ENCODE results near the gene CFAP97. TPM values are rescaled to one million over a fixed set of nuclear protein-coding genes. Genes with fewer than 3 reads are reported as not detected.

CFAP97 gene
- total and polyA plus RNA-seq, 8 donors: 4.8 to 39.8 (median 14.9) TPM

- Histone ChIP-seq H3K27me3 (peaks cover 0 to 7% (median 0%) of the 10 kb centered on the region in 3 donors), H3K4me1 (peaks cover 9 to 20% (median 17%) of the 10 kb centered on the region in 4 donors), H3K4me3 (no peak overlapping the region), H3K36me3 (no peaks in the 10 kb centered on the region), H3K9me3 (no peaks in the 10 kb centered on the region), H3K27ac (no peak overlapping the region)
- no peak for DNase-seq
- WGBS, 5 donors: 71 to 82% (median 74%) methylated on average over 6 of the region's 6 CpGs
- intact Hi-C loops (cut with DNase I; ENCODE audit: low total_unique reads): loop anchor here (10.0 kb wide), 1 partner anchor 105 kb away; no protein-coding TSS in a partner anchor
- TF ChIP-seq POLR2A (IDR thresholded peaks at IDR 0.05): no peak
- no peak for TF ChIP-seq POLR2AphosphoS5 (IDR thresholded peaks at IDR 0.05)
- TF ChIP-seq EP300 (IDR thresholded peaks at IDR 0.05): no peak
- TF ChIP-seq CTCF (IDR thresholded peaks at IDR 0.05): no peak
Measured at GRCh38 chr4:185139736-185140135, 64.1 kb downstream of the CFAP97 start.

- 55 to 79% (median 72%) methylated on average over 10 of the region's 10 CpGs for WGBS, 5 donors
- no peak for DNase-seq
- intact Hi-C loops (cut with DNase I; ENCODE audit: low total_unique reads): loop anchor here (10.0 kb wide), 1 partner anchor 103 kb away; no protein-coding TSS in a partner anchor
- TF ChIP-seq CTCF (IDR thresholded peaks at IDR 0.05) (no peak), POLR2AphosphoS5 (IDR thresholded peaks at IDR 0.05) (no peak), POLR2A (IDR thresholded peaks at IDR 0.05) (no peak), EP300 (IDR thresholded peaks at IDR 0.05) (no peak)
- no peaks in the 10 kb centered on the region for H3K9me3 ChIP-seq
- H3K27me3 ChIP-seq: peaks cover 0 to 6% (median 0%) of the 10 kb centered on the region in 3 donors
- H3K36me3 ChIP-seq: no peaks in the 10 kb centered on the region
- no peak overlapping the region for H3K4me3 ChIP-seq
- H3K27ac ChIP-seq: no peak overlapping the region
- peaks cover 8 to 14% (median 9%) of the 10 kb centered on the region in 4 donors for H3K4me1 ChIP-seq
Measured at GRCh38 chr4:185138161-185138560, 65.6 kb downstream of the CFAP97 start.

GRCh38 chr4:185137233-185137925, 66.4 kb downstream of the CFAP97 start:
- Histone ChIP-seq H3K4me3 (no peak overlapping the region), H3K27me3 (no peaks in the 10 kb centered on the region), H3K9me3 (no peaks in the 10 kb centered on the region), H3K27ac (no peak overlapping the region), H3K4me1 (peaks cover 1 to 12% (median 3%) of the 10 kb centered on the region in 4 donors), H3K36me3 (no peaks in the 10 kb centered on the region)
- intact Hi-C loops (cut with DNase I; ENCODE audit: low total_unique reads): loop anchor here (10.0 kb wide), 1 partner anchor 103 kb away; no protein-coding TSS in a partner anchor
- 80 to 88% (median 85%) methylated on average over 24 of the region's 24 CpGs for WGBS, 5 donors
- DNase-seq: no peak
- TF ChIP-seq POLR2AphosphoS5 (IDR thresholded peaks at IDR 0.05): no peak
- no peak for TF ChIP-seq POLR2A (IDR thresholded peaks at IDR 0.05)
- no peak for TF ChIP-seq EP300 (IDR thresholded peaks at IDR 0.05)
- no peak for TF ChIP-seq CTCF (IDR thresholded peaks at IDR 0.05)

GRCh38 chr4:185134307-185134869, 69.4 kb downstream of the CFAP97 start:
- TF ChIP-seq CTCF (IDR thresholded peaks at IDR 0.05) (peak in 4 of 7 experiments; percentile 40 to 73 (median 70)), POLR2AphosphoS5 (IDR thresholded peaks at IDR 0.05) (no peak)
- Histone ChIP-seq H3K9me3 (no peaks in the 10 kb centered on the region), H3K4me3 (no peak overlapping the region), H3K36me3 (no peaks in the 10 kb centered on the region), H3K4me1 (peaks cover 0 to 7% (median 0%) of the 10 kb centered on the region in 4 donors), H3K27ac (no peak overlapping the region), H3K27me3 (peaks cover 0 to 5% (median 0%) of the 10 kb centered on the region in 3 donors)
- 32 to 42% (median 35%) methylated on average over 3 of the region's 3 CpGs for WGBS, 5 donors
- DNase-seq: peak in 1 of 2 donors; percentile 74
- intact Hi-C loops (cut with DNase I; ENCODE audit: low total_unique reads): loop anchor here (10.0 kb wide), 1 partner anchor 100 kb away; no protein-coding TSS in a partner anchor

Data from stomach (tissue), 9 donors.